Right atrium auricular region (tissue), 2 donors: ENCODE results near the gene TAF11L8. TPM values are rescaled to one million over a fixed set of nuclear protein-coding genes. Genes with fewer than 3 reads are reported as not detected.
"Not testable (repeated sequence)": the region's sequence is repeated elsewhere in the genome, so short reads cannot be mapped to it uniquely, and the experiment has no call there.

ENCODE experiments used
- DNase-seq: peaks from one replicate; pipeline ENCODE4 v3.0.0-alpha.2; 2019; ENCODE audit warnings: low spot score
- H3K27ac ChIP-seq, 2 donors: fragments of 200-600 bp; sonication (generic); 1 replicate in 1 of 2; 2 replicates in 1 of 2; pipeline ENCODE4 v1.5.1; 2016 to 2019
- H3K27me3 ChIP-seq, 2 donors: fragments of 200-600 bp; sonication (generic); one replicate each; pipeline versions ENCODE4 v1.5.1 to v1.6.0; 2017 to 2019
- H3K36me3 ChIP-seq: fragments of 200-600 bp; sonication (generic); one replicate; pipeline ENCODE4 v1.5.1; 2016
- H3K4me1 ChIP-seq, 2 donors: fragments of 200-600 bp; sonication (generic); one replicate each; pipeline versions ENCODE4 v1.5.1 to v1.6.0; 2017 to 2019
- H3K4me3 ChIP-seq, 2 donors: fragments of 200-600 bp; sonication (generic); 1 replicate in 1 of 2; 2 replicates in 1 of 2; pipeline ENCODE4 v1.5.1; 2017 to 2019; ENCODE audit warnings: mild to moderate bottlenecking in 1 of 2, moderate library complexity in 1 of 2
- H3K9me3 ChIP-seq, 2 donors: fragments of 200-600 bp; sonication (generic); one replicate each; pipeline ENCODE4 v1.5.1; 2019
- CTCF ChIP-seq, 2 donors: fragments of 200-600 bp; sonication (generic); IDR thresholded peaks; one replicate each; pipeline ENCODE4 v1.5.1; 2019; ENCODE audit warnings: antibody characterized with exemption in 2 of 2
- total RNA-seq, 2 donors: library from RNA; depleted of rRNA; stranded (reverse); fragments of >200 nt; gene quantifications; one replicate each; pipeline ENCODE4 v1.1.0, GENCODE V29; 2016

TAF11L8 gene
- total RNA-seq, 2 donors from 2014 or later = not detected

GRCh38 chr5:17604951-17605350 is 14.2 kb upstream of the TAF11L8 start:
- H3K4me3 ChIP-seq = no peak overlapping the region
- no peak for DNase-seq
- TF ChIP-seq CTCF (IDR thresholded peaks at IDR 0.05) = no peak

GRCh38 chr5:17603880-17604279 is 13.1 kb upstream of the TAF11L8 start, which contains the start of gene TAF11L11:
Gene TAF11L11 (plus strand): TSS chr5:17604183.
- H3K4me1 ChIP-seq, H3K36me3 ChIP-seq, DNase-seq, H3K27ac ChIP-seq, H3K9me3 ChIP-seq, H3K27me3 ChIP-seq, H3K4me3 ChIP-seq: not testable (repeated sequence)

More at GRCh38 chr5:17604951-17605350, 14.2 kb upstream of the TAF11L8 start:
- no peaks in the 10 kb centered on the region for H3K4me1 ChIP-seq
- no peaks in the 10 kb centered on the region for H3K27me3 ChIP-seq
- H3K27ac ChIP-seq = no peak overlapping the region
- no peaks in the 10 kb centered on the region for H3K9me3 ChIP-seq
- no peaks in the 10 kb centered on the region for H3K36me3 ChIP-seq

- not testable (repeated sequence) for H3K36me3 ChIP-seq, DNase-seq, H3K4me1 ChIP-seq, H3K27ac ChIP-seq, H3K9me3 ChIP-seq, H3K4me3 ChIP-seq, H3K27me3 ChIP-seq
Observed at GRCh38 chr5:17597728-17598127, 7.0 kb upstream of the TAF11L8 start, which contains the start of gene TAF11L10. Gene TAF11L10 (minus strand): TSS chr5:17597828.

DNA sequence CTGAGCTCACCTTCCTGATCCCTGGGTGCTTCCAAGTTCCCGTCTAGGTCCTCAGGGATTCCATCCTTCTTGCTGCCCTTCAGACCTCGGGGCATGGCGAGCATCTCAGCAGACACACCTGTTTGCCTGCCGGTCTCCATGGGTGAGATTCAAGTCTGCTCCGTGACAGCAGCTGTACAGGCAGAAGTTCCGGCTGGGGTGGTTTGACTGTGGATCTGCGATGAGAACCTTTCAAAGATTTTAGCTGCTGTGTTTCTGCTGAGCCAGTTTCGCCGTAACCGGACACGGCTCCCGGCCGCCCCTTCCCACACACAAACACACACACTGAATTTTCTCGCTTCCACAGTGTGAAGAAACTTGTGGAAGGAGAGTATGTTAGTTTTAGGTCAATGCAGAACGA is 3.5 kb upstream of the TAF11L8 start, which contains the start of gene TAF11L9:
TAF11L9 (minus strand) TSS at position 140 of the 400 bp plus-strand sequence.
- H3K4me1 ChIP-seq, H3K4me3 ChIP-seq, H3K36me3 ChIP-seq, H3K27ac ChIP-seq, DNase-seq, H3K27me3 ChIP-seq, H3K9me3 ChIP-seq: not testable (repeated sequence)

DNA sequence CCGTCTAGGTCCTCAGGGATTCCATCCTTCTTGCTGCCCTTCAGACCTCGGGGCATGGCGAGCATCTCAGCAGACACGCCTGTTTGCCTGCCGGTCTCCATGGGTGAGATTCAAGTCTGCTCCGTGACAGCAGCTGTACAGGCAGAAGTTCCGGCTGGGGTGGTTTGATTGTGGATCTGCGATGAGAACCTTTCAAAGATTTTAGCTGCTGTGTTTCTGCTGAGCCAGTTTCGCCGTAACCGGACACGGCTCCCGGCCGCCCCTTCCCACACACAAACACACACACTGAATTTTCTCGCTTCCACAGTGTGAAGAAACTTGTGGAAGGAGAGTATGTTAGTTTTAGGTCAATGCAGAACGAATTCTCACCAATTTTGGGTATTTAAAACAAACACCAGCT is 5.1 kb downstream of the TAF11L8 start, which contains the start of gene TAF11L7:
TAF11L7 (minus strand) TSS at position 101 of the 400 bp plus-strand sequence.
- not testable (repeated sequence) for H3K27me3 ChIP-seq, H3K36me3 ChIP-seq, H3K27ac ChIP-seq, DNase-seq, H3K4me1 ChIP-seq, H3K9me3 ChIP-seq, H3K4me3 ChIP-seq

Other genes starting within 250 kb of the TAF11L8 start
- gene TAF11L2, start 92.7 kb downstream of the TAF11L8 start, total RNA-seq = not detected
- gene TAF11L3, start 72.6 kb downstream of the TAF11L8 start, total RNA-seq = not detected
- not detected for gene TAF11L4, start 69.2 kb downstream of the TAF11L8 start, total RNA-seq
- not detected for gene TAF11L5, start 65.7 kb downstream of the TAF11L8 start, total RNA-seq
- gene TAF11L6, start 62.3 kb downstream of the TAF11L8 start, total RNA-seq = not detected
- not detected for gene TAF11L7, start 5.2 kb downstream of the TAF11L8 start, total RNA-seq
- not detected for gene TAF11L9, start 3.4 kb upstream of the TAF11L8 start, total RNA-seq
- not detected for gene TAF11L10, start 6.9 kb upstream of the TAF11L8 start, total RNA-seq
- not detected for gene TAF11L11, start 13.2 kb upstream of the TAF11L8 start, total RNA-seq
- not detected for gene TAF11L12, start 19.4 kb upstream of the TAF11L8 start, total RNA-seq
- gene TAF11L13, start 41.1 kb upstream of the TAF11L8 start, total RNA-seq = not detected
- gene TAF11L14, start 43.5 kb upstream of the TAF11L8 start, total RNA-seq = not detected